ENCODE data around the gene MORN5.
"Not testable (repeated sequence)": the region's sequence is repeated elsewhere in the genome, so short reads cannot be mapped to it uniquely, and the experiment has no call there.

The MORN5 gene

DNA sequence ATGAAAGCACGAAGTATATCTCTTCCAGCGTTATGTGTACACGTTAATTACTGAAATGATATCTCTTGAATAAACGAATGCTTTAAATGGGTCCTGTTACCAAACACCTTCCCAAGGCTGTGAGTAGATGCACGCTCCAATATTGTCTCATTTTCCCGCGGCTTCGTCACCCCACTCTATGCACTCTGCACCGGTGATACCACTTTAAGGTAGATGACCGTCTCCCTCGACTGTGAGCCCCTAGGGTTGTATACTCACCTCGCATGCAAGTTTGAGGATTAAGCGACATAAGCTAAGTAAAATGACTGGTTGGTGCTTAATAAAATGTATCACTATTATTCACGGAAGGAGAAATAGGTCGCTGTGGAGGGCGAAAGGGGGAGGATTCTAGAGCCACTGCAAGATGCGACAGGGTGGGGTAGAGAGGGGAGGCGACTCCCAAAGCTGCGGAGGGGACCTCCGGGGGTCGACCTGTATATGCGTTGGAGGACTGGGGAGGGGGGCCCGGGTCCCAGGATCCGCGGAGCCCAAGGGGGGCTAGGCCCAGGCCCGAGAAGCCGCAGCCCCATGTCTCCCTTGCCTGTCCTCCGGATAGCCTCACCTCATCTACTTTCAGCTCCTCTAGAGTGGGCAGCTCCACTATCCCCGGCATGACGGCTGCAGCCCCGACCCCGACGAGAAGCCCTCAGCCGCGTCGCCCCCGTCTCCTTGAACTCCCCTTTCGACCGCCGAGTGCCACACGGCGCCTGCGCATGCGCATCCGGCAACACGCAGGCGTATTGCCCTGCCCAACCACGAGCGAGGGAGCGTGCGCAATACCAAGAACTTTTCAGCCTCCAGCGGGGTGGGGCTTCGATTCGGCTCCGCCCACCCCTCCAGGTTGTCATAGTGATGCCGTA is at the start of gene MORN5, which contains the start of gene NDUFA8:
MORN5 (plus strand) TSS at position 883 of the 899 bp plus-strand sequence. CDS start 65 bp downstream, outside the sequence.
NDUFA8 (minus strand) TSS at position 754 of the 899 bp plus-strand sequence; CDS start at position 652, 102 bp downstream.
- DNase-seq (ENCODE audit: low read depth) = peak; percentile 92

DNA sequence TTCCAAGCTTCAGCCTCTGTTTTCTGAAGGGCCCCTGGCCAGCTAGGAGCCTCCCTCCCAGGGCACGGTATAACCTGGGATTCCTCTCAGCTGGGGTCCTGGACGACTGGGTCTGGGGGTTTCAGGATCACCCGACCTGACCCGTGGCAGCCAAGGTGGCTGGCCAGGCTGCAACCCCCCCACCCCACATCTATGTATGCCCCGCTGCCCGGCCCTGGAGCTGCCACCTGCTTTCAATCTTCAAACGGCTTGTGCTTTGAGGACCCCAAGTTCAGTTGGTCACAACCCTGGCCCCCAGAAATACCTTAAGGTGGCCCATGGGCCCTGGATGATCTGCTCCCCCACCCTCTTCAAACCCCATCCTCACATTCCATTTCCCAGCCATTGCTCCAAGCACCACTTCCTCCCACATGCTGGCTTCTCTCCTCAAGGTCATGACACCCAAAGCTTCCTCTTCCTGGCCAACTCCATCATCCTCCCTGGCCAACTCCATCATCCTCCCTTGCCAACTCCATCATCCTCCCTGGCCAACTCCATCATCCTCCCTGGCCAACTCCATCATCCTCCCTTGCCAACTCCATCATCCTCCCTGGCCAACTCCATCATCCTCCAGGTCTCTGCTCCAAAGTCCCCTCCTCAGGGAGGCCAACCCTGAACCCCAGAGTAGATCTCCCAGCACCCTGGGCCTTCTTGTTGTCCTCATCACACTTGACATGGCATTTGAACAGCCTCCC is 49.4 kb upstream of the MORN5 start:
- DNase-seq (ENCODE audit: low read depth) = no peak

DNA sequence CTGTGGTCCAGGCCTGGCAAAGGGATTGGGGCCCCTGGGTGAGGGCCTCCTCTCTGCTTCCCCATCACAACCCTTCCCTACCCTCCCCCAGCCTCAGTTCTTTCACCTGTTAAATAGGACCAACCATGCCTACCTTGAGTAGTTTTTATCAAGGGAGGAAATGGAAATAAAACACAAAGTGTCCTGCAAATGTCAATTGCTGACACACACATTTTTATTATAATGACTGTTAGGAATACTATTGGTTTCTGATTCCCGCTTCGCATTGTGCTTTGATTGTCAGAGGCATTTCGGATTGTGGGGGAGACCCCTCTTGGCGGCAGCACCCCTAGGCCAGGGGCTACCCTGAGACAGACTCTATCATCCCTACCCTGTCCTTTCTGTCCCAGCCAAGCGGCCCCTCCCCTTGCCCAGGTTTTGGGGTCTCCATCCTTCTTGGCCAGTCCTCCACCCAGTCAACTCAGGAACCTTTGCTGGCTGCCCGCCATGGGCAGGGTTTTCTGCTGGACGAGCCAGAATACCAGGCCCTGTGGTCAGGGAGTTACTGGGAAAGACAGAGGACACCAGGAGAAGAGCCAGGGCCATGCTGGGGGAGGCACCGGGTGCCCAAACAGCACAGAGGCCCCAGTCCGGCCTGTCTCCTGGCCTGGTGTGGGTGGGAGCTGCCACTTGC is 48.2 kb upstream of the MORN5 start:
- no peak for DNase-seq (ENCODE audit: low read depth)

- no peak for DNase-seq (ENCODE audit: low read depth)
Observed at GRCh38 chr9:122112238-122112637, 47.5 kb upstream of the MORN5 start.

GRCh38 chr9:122113574-122113973 is 46.1 kb upstream of the MORN5 start:
- DNase-seq (ENCODE audit: low read depth) = no peak

DNA sequence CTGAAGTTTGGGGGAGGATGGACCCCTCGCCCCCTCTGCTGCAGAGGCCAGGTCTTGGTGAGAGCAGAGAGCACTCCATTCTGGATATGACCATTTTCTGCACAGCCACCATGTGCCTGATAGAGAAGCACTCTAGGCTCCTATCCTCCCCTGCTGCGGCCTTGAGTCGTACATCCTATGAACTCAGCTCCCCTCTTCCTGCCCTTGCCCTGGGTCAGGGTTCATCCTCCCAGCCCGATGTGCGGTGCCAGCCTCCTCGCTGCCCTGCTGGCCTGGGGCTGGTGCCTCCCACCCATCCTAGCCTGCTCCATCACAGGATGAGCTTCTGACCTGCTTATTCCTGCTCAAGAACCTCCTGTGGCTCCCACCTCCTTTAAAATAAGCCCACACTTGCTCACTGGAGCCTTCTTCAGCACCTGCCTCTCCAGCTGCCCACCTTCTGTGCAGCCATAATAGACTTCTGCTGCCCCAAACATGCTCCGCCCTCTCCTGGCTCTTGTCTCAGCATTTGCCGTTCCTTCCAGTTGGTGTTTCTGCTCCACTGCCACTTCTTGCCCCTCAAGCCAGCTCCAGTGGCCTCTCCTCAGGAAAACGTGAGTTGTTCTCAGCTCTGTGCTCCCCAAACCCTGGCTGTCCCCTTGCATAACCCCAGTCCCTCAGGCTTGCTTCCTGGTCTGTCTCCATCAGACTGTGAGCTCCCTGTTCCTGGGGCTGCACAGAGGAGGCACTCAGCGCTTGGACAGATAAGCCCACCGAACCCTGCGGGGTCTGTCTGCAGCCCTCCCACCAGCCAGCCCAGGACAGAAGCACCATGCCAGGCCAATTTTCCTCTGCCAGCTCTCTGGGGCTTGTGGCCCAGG is 44.3 kb upstream of the MORN5 start:
- DNase-seq (ENCODE audit: low read depth) = no peak

- DNase-seq (ENCODE audit: low read depth) = no peak
Observed at GRCh38 chr9:122116040-122116439, 43.7 kb upstream of the MORN5 start.

GRCh38 chr9:122116448-122117173 is 43.1 kb upstream of the MORN5 start:
- DNase-seq (ENCODE audit: low read depth) = no peak

DNA sequence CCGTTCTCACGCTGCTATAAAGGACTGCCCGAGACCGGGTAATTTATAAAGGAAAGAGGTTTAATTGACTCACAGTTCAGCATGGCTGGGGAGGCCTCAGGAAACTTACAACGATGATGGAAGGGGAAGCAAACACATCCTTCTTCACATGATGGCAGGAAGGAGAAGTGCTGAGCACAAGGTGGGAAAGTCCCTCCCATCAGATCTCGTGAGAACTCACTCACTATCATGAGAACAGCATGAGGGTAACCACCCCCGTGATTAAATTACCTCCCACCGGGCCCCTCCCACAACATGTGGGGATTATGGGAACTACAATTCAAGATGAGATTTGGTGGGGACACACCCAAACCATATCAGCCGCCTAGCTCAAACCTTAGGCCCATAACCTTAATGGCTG is 42.5 kb upstream of the MORN5 start:
- DNase-seq (ENCODE audit: low read depth) = not testable (repeated sequence)

DNA sequence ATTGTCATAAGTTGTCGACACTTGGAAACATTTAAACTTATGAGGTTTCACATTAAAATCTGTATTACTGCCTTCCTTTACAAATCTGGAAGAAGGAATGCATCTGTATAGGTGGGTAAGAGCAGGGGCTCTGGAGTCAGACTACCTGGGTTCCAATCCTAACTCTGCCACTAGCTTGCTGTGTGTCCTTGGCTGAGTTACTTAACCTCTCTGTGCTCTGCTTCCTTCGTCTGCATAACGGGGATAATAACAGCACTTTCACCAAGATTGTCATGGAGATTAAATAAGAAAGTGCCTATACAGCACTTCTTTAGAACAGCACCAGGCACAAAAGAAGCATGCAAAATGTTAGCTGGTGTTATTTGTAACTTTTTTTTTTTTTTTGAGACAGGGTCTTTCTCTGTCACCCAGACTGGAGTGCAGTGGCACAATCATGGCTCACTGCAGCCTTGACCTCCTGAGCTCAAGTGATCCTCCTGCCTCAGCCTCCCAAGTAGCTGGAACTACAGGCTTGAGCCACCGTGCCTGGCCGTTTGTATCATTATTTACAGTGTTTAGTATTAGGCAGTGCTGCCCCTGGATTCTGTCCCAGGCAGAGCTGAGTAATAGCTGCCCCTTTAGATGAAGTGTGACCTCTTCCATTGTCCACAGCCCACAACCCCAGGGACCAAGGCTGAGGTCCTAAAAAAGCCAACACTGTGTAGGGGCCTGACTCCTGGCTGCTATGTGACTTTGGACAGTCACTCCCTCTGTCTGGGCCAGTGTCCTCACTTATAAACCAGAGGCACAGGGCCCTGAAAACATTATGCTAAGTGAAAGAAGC is 41.2 kb upstream of the MORN5 start:
- no peak for DNase-seq (ENCODE audit: low read depth)

DNA sequence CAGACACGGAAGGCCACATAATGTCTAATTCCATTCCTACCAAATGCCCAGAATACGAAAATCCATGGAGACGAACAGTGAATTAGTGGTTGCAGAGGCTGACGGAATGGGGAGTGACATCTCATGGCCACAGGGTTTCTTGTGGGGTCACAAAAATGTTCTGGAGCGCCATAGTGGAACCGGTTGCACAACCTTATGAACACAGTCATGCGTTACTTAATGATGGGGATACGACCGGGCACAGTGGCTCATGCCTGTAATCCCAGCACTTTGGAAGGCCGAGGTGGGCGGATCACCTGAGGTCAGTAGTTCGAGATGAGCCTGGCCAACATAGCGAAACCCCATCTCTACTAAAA is 40.6 kb upstream of the MORN5 start:
- no peak for DNase-seq (ENCODE audit: low read depth)

DNA sequence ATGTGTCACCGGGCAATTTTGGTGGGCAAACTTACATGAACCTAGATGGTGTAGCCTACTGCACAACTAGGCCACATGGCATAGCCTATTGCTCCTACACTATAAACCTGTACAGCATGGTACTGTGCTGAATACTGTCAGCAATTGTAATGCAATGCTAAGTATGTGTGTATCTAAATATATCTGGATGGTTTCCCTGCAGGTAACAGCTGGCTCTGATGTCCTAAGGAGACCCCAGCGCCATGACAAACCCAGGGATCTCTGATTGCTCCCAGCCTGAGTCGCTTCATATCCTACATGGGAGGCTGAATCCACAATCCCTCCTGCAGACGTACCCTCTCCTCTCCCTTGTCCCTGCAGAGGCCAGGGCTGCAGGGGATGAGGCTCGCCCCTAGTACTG is 40.0 kb upstream of the MORN5 start:
- DNase-seq (ENCODE audit: low read depth) = no peak

DNA sequence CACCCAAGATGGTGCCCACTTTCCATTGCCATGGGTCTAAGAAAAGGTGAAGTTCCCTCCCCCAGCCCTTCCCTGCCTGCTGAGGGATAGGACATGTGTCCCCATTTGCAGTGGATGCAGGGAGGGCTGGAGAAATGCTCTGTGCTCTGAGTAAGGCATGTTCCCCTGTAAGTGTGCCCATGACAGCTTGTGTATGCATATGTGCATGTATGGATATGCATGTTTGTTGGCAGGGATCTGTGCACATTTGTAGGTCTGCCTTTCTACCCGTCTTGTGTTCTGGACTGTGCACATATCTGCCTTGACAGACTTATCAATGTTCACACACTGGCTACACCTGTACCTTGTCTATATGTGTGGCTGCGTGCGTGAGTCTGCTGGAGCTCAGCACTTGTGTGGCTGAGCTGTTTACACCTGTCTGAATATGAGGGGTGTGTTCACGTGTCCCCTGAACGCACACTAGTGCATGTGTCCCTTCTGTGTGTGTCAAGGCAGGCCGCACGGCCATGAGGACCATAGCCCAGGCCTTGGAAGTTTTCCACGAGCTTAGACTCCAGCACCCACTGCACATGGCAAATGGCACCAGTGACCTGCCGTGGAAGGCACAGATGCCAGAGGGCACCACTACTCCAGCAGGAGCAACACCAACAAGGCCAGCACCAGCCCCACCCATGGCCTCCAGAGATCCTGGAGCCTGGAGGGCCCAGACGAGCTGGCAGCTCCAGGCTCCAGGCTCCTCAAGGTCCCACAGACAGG is 39.2 kb upstream of the MORN5 start:
- DNase-seq (ENCODE audit: low read depth) = no peak

DNA sequence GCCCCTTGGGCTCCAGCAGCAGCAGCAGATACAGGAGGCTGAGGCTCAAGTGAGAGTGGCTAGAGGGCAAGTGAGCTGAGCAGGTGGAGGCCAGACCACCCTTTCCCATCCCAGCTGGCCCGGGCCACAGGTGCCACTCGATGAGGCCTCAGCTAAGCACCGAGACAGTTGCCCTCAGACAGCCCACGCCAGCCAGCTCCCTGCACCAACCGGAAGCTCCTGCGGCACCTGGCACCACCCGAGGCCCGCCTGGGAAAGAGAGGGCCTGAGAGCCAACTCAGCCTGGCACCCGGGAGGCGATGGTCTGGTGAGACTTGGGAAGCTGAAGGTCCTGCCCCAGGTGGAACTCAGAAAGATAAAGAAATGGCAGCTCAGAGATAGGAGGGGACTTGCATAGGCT is 38.3 kb upstream of the MORN5 start:
- no peak for DNase-seq (ENCODE audit: low read depth)

DNA sequence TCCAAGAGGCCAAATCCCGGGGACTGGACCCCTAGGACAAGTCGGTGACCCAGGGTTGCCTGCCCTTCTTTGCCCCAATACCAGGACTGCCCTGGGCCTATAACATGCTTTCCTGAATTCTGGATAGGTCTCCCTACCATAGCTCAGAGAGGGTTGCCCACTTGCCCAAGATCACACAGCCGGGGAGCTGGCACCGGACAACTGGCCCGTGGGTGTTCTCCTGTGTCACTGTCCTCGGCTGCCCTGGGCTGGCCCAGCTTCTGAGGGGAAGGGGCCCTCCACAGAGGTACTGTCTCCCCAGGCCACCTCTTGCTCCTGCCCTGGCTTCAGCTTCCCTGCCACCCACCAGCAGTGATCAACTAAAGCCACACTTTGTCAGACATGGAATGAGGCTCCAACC is 37.8 kb upstream of the MORN5 start:
- DNase-seq (ENCODE audit: low read depth) = no peak

- no peak for DNase-seq (ENCODE audit: low read depth)
Observed at GRCh38 chr9:122122468-122122867, 37.2 kb upstream of the MORN5 start.

DNA sequence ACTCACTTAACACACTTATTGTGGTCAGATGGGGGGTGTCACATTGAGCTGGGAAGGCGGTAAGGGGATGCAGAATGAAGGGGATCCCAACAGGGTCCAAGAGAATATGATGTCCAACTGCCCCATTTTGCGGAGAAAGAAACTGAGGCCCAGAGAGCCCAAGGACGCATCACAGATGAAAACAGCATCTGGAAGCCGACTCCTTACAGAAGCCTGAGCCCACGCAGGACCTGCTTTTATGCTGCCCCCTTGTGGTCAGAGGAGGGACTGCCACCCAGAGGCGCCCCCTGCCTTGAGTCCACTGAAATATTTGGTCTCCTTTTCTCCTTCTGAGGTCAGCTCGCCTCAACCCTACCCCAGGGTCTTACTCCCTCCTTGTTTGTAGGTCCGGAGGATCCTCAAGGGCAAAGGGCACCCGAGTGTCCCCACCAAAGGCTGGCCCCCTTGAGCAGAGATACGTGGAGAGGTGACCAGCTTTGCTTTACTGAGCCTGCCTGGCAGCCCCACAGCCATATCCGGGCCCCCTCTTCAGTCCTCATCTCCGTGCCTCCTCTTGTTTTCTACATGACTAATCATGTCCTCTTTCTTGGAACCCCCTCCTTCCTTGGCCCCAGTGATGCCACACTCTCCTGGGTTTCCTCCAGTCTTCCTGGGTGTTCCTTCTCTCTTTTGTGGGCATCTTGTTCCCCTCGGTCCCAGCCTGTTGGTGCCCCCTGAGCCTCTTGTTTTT is 36.6 kb upstream of the MORN5 start:
- peak; percentile 60 for DNase-seq (ENCODE audit: low read depth)

DNA sequence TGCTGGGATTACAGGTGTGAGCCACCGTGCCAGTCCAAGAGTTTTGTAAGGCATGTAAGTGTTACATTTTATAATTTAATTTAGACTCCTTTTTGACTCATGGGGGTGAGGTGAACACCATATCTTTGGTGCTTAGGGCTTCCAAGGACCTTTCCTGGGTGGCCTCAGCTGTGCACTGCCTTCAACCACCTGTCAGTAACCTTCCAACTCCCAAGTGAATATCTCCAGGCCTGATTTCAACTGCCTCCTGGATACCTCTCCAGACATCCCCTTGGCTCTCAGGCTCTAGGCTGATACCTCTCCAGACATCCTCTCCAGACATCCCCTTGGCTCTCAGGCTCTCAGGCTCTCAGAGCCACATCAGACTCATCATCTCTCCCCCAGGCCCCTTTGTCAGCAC is 35.7 kb upstream of the MORN5 start:
- DNase-seq (ENCODE audit: low read depth) = no peak

DNA sequence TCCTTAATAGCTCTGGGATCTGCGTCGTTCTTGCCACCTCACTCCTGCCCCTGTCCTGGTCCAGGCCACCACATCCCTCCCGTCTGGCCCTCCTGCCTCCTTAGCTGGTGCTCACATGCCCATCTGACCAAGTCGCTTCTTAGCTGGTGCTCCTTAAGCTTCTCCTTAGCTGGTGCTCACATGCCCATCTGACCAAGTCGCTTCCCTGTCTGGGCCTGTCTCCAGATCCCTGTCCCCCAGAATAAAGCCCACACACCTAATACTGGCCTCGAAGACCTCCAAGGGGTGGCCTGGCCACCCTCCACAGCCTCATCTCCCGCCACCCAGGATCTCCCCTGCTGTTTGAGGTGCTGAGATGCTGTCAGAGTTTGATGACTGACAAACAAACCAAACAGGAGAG is 35.2 kb upstream of the MORN5 start:
- no peak for DNase-seq (ENCODE audit: low read depth)

All from iris pigment epithelial cell (primary cell).